ENCODE results near the gene HACD1.
"Not testable (repeated sequence)": the region's sequence is repeated elsewhere in the genome, so short reads cannot be mapped to it uniquely, and the experiment has no call there.

HACD1 gene

GRCh38 chr10:17643339-17643754, 26.2 kb upstream of the HACD1 start:
- DNase-seq, result no peak

DNA sequence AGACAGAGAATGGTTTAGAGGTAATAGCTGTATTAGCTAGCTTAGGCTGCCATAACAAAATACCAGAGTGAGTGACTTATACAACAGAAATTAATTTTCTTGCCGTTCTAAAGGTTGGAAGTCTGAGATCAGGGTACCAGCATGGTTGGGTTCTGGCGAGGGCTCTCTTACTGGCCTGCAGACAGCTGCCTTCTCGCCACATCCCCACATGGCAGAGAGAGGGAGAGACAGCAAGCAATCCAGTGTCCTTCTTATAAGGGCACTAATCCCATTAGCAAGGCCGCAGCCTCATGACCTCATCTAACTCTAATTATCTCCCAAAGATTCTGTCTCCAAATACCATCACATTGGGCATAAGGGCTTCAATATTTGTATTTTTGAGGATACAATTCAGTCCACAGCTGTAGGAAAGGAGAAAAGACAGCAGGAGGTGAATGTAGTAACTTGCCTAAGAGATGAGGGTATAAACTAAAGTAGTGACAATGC, 23.2 kb upstream of the HACD1 start:
- no peak for DNase-seq

DNA sequence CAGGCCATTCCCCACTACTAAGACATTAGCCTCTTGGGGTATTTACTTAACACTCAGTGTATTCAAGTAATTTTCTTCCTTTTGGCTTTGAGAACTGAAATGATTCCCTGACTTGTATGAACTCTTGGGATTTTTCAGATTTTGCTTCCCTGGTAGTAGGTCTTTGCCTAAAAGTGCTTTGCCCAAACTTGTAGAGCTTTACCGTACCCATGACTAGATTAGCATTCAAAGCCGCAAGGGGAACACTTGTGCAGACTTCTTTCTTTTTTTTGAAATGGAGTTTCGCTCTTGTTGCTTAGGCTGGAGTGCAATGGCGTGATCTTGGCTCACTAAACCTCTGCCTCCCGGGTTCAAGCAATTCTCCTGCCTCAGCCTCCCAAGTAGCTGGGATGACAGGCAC, 20.7 kb upstream of the HACD1 start:
- no peak for DNase-seq

- no peak for DNase-seq
These were observed 16.2 kb upstream of the HACD1 start for GRCh38 chr10:17633353-17633752.

DNA sequence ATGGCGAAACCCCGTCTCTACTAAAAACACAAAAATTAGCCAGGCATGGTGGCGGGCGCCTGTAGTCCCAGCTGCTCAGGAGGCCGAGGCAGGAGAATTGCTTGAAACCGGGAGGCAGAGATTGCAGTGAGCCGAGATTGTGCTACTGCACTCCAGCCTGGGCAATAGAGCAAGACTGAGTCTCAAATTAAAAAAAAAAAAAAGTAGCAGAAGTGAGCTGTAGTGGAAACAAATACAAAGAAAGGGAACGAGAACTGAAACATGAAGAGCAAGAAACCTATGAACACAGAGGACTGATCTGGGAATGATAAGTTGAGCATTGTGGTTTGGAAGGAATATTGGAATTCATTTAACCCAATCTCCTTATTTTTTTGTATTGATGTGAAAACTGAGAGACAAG, 15.4 kb upstream of the HACD1 start:
- DNase-seq, result not testable (repeated sequence)

DNA sequence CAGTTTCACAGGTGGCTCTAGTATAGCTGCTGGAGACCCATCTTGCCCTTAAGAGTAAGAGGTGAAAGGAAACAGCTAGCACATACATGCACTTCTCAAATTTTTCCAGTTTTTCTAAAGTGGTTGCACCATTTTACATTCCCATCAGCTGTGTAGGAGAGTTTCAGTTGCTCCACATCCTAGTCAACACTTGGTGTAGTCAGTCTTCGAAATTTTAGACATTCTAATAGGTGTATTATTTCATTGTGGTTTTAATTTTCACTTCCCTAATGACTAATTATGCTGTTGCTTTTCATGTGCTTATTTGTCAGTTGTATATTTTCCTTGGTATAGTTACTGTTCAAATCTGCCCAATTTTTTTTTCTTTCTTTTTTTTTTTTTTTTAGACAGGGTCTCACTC, 9.5 kb upstream of the HACD1 start:
- no peak for DNase-seq

- DNase-seq, result no peak
These were observed 7.8 kb upstream of the HACD1 start for GRCh38 chr10:17624996-17625395.

GRCh38 chr10:17622061-17622460, 4.9 kb upstream of the HACD1 start:
- no peak for DNase-seq

DNA sequence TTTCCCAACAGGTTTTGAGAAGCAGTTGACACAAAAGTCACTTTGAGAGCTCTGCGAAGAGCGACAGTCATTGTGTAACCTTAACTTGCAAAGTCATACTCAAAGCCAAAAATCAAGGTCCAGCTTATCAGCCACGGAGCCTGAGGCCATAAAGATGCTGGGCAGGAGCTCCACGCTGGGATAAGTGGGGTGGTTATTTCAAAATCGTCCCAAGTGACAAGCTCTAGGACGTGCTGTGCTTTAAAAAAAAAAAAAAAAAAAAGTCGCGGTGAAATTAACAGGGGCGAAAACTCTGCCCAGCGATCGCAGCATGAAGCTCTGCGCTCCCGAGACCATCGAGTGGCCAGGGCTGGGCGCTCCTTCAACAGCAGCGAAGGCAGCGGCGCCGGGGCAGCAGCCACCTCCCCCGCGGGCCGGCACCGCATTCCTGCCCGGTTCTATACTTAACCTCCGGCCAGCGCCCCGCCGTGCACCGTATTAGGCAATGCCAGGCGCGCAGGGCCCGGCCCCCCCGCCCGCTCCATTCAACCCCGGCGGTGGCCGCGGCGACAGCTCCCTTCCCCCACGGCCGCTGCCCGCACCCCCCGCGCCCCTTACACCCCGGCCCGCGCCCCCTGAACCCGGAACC, 657 bp downstream of the HACD1 start:
- peak; percentile 24 for DNase-seq

DNA sequence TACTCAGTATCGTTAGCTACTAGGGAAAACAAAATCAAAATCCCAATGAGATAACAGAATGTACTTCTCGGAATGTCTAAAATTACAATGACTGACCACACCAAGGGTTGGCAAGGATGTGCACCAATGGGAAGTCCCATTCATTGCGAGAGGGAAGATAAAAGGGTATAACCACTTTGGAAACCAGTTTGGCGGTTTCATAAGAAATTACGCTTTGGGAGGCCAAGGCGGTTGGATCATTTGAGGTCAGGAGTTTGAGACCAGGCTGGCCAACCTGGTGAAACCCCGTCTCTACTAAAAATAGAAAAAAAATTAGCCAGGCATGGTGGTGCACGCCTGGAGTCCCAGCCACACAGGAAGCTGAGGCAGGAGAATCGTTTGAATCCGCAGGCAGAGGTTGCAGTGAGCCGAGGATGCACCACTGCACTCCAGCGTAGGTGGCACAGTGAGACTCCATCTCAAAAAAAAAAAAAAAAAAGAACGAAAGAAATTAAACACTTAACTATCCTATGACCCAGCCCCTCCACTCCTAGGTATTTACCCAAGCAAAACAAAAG, 7.6 kb downstream of the HACD1 start:
- peak; percentile 9 for DNase-seq

DNA sequence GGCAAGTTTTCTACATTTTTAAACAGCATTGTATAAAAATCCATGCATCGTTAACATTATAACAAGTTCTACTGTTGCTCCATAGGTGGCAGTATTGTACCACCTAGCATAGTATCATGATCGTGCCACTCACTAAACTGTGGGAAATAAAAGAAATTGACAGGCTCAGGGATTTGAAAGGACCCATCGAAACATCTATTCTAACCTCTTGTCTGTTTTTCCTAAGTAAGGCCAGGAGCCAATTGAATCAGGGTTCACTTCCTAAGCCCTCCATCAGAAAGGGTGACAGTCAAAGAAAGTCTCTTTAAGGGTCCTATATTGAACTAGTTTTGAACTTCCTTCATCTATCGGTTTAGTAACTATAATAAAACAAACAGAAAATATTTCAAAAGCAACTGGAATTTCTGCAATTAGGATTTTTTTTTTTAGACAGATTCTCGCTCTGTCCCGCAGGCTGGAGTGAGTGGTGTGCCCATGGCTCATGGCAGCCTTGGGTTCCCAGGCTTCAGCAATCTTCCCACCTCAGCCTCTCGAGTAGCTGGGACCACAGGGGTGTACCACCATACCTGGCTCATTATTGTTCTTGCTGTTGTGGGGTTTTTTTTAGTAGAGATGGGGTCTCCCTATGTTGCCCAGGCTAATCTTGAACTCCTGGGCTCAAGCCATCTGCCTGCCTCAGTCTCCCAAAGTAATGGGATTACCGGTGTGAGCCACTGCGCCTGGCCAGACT, 9.4 kb downstream of the HACD1 start:
- no peak for DNase-seq

DNA sequence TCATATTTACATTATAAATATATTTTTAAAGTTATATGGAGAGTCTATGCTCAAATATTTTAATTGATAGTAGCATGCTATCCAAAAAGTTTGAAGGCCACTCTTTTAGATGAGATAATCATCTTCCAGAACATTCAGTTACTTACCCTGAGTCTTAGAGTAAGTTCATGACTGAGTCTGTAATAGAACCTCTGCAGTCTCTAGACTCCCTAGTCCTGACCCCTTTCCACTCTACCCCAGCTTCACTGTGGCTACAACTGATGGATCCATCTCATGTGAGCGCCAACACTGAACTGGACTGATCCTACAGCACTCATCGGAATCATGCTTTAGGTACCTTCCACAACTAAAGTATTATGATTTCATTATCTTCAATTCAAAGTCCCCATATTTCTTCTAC, 10.1 kb downstream of the HACD1 start:
- DNase-seq, result no peak

DNA sequence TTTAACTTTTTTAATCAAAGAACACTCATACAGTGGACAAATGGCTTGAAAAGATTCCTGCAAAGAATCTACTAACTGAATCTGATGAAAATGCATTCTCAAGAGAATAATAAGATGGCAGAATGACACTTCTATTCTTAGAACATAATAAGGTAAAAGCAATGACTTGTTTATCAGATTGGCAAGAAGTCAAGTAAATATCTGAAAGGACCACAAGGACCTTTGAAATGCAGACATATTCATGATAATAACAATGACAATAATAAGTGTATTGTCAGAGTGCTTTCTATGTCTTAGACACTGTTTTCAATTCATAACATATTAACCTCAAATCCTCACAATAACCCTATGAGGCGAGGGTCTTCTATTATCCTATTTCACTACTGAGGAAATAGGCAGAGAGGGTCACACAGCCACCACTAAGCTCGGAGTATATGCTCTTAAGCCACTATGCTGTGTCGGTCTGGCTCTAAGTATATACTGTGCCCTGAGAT, 10.6 kb downstream of the HACD1 start:
- DNase-seq, result no peak

DNA sequence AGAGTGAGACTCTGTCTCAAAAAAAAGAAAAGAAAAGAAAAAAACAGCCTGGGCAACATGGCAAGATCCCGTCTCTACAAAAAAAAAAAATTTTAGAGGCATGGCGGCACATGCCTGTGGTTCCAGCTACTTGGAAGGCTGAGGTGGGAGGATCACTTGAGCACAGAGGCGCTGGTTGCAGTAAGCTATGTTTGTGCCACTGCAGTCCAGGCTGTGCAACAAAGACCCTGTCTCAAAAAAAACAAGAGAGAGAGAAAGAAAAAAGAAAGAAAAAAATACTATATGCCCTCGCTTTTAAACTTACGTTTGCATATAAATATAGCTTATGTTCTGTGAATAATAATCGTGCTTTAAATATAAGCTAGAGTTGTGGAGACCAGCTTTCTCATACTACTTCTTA, 11.2 kb downstream of the HACD1 start:
- no peak for DNase-seq

DNA sequence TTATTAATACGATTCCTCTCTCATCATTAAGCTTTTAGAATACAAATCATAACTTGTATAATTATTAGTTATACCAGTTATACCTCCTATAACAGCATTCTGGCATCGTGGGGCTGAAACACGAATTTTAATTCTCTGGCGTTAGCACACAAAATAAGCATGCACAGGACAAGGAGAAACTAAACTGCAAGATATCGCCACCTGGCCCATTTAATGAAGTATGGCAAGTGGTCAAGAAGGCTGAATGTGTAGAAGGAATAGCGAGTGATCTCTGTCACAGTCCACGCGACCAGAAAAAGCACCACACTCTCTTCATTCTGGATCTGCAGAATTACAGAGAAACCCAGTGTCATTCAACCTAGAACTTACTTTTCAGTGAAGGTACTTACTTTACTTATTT, 18.1 kb downstream of the HACD1 start:
- no peak for DNase-seq

DNA sequence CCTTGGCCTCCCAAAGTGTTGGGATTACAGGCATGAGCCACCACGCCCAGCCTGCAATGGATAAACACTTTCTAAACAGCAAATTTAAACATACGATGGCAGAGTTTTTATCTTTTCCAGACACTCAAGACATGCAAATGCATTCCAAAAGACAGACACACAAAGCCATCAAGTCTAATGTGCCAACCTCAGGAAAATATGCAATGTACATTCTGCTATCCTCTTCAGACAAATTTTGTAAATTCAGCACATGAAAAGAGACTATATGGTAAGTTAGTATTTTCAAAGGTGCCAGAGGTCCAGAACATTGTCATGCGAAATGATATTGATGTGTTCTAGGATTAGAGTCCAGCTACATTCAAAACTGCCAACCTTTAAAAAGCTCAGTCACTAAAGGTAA, 19.8 kb downstream of the HACD1 start:
- no peak for DNase-seq

GRCh38 chr10:17590969-17591645, 26.1 kb downstream of the HACD1 start:
- no peak for DNase-seq

DNA sequence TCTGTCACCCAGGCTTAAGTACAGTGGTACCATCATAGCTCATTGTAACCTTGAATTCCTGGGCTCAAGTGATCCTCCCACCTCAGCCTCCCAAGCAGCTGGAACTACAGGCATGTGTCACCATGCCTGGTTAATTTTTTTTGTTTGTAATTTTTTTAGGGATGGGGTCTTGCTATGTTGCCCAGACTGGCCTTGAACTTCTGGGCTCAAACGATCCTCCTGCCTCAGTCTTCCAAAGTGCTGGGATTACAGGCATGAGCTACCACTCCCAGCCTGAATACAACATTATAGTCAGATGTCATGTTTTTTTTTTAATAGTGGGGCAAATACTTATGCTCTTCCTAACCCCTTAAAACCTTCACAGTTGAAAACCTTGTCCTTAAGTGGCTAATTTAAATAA, 27.9 kb downstream of the HACD1 start:
- DNase-seq, result not testable (repeated sequence)

GRCh38 chr10:17588420-17588819, 28.8 kb downstream of the HACD1 start:
- no peak for DNase-seq

DNA sequence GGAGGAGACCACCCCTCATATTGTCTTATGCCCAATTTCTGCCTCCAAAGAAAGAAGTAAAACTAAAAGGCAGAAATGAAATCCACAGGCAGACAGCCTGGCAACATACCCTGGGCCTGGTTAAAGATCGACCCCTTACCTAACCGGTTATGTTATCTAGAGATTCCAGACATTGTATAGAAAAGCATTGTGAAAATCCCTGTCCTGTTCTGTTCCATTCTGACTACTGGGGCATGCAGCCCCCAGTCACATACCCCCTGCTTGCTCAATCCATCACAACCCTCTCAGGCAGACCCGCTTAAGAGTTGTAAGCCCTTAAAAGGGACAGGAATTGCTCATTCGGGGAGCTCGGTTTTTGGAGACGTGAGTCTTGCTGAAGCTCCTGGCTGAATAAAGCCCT, 29.9 kb downstream of the HACD1 start:
- DNase-seq, result not testable (repeated sequence)

DNA sequence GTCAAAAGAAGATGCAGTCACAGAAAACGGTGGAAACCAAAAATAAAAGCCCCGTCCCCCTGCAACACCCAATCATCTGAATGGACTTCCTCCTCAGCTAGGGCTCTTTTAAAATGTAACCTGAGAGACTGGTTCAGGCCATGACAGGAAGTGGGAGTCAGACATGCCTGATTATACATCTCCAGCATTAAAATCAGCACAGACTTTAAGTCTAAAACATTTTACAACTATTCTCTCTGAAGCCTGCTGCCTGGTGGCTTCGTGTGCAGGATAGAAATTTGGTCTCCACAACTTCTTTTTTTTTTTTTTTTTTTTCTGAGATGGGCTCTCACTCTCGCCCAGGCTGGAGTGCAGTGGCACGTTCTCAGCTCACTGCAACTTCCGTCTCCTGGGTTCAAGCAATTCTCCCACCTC, 30.3 kb downstream of the HACD1 start:
- DNase-seq, result no peak

- no peak for DNase-seq
These were observed 32.2 kb downstream of the HACD1 start for GRCh38 chr10:17585016-17585415.

DNA sequence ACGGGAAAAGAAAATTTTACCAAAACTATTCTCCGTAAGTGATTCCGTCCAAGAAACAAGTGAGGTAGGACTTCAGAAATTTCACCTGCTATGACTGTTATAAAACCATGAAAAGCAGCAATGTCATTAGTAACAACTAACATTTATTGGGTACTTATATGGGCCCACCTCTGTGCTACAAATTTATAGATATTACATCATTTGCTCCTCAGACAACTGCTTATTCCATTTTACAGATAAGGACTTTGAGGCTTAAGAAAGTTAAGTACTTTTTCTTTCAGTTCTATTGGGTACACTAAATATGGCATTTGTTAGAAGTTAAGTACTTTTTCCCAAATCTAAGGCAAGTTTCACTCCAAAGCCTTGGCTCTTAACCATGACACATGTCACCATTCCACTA, 36.3 kb downstream of the HACD1 start:
- DNase-seq, result no peak

DNA sequence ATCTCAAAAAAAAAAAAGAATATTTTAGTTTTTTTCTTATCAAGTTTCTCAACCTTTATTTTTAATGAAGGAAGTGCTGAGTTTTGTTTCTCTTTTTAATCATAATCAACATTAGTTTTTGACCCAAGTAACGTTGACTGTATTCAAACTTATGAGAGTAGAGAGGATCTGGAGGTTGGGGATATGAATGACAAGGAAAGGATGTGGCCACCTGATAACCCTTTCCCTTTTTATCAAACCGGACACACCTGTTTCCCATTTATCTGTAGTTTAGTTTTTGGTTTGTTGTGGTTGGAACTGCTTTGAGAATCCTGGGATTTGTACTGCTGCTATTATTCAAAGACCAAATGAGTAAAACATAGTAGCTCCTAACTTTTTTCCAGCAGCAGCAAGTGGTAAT, 38.6 kb downstream of the HACD1 start:
- DNase-seq, result no peak

Measured in activated naive CD4-positive, alpha-beta T cell treated with Interleukin-2 at 50 U/mL for 16 hours (primary cell).